Rectal smooth muscle tissue (tissue), 1 donor: ENCODE results near the gene EFEMP1.

Experiments used
- H3K27ac ChIP-seq: one replicate; pipeline ENCODE4 v1.7.0; 2013; ENCODE audit warnings: low read depth, low read length, inconsistent platforms
- H3K27me3 ChIP-seq: one replicate; pipeline ENCODE4 v1.7.0; 2013; ENCODE audit warnings: low read length; ENCODE audit not compliant: control insufficient read depth, insufficient read depth
- H3K36me3 ChIP-seq: one replicate; pipeline ENCODE4 v1.7.0; 2013; ENCODE audit warnings: low read length; ENCODE audit not compliant: control insufficient read depth, insufficient read depth
- H3K4me1 ChIP-seq: one replicate; pipeline ENCODE4 v1.7.0; 2013; ENCODE audit warnings: low read length; ENCODE audit not compliant: control insufficient read depth, insufficient read depth
- H3K4me3 ChIP-seq: one replicate; pipeline ENCODE4 v1.7.0; 2013; ENCODE audit warnings: low read length
- H3K9ac ChIP-seq: one replicate; pipeline ENCODE4 v1.7.0; 2013; ENCODE audit warnings: low read length

Gene EFEMP1

DNA sequence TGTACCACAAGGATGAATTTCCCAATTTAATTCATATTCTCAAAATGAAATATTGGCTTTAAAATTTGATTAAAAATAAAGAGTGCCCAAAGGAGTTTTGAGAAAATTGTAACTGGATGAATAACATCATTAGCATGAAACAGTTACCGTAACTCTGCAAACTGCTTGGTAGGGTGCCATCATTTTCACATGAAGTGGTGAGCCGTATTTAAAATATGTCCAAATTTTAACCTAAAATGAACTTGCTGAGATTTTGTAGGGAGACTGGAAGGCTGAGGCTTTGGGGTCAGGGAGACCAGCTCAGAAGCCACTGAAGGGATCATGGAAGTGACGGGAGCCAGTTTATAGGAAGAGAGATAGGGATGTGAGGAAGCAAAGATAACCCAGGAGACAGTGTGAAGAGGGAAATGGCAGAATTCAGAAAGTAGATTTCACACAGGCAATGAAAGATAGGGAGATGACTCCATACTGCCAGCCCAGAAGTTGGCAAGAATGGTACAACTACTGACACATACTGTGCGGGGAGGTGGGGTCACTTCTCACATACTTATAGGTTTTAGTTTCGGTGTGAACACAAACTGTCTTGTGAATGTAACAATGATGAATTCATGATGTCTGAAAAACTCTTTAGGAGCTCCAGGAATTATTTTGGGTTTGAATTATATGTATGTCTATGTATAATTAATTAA, 53.8 kb downstream of the EFEMP1 start:
- Histone ChIP-seq H3K9ac (no peak overlapping the region), H3K4me1 (no peaks in the 10 kb centered on the region), H3K36me3 (no peaks in the 10 kb centered on the region), H3K4me3 (no peak overlapping the region), H3K27ac (no peak overlapping the region), H3K27me3 (no peaks in the 10 kb centered on the region)

DNA sequence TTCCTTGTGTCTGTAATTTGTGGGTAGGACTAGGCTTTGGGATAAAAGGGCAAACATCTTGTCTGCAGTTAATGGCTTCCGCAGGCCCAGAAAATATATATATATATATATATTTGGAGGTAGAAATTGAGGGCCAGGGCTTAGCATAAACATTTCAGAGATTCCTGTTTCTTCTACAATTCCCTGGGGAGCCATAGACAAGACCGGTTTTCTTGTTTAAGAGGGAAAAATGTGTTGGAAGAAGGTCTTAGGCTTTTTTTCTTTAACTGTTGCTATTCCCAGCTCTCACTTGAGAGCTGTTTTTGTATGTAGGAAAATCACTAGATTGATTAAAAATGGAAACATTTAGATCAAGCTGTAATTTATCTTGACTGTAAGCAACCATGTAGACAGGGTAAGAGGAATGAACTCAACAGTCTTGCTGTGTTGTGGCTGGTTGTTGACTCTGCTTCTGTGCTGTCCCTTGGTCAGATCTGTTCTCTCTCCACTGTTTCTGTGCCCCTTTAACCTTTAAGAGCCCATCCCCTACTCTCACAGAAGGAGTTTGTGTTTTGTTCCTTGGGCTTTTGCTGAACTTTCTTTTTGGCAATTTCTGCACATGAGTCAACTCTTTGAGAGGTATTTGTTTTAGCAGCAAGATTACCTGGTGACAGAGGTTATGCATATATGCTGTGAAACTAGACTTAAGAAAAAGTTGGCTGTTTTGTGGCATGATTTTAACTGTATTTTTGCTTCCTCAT, 58.3 kb downstream of the EFEMP1 start:
- Histone ChIP-seq H3K27ac (no peak overlapping the region), H3K27me3 (no peaks in the 10 kb centered on the region), H3K4me3 (no peak overlapping the region), H3K36me3 (no peaks in the 10 kb centered on the region), H3K4me1 (no peaks in the 10 kb centered on the region), H3K9ac (no peak overlapping the region)

DNA sequence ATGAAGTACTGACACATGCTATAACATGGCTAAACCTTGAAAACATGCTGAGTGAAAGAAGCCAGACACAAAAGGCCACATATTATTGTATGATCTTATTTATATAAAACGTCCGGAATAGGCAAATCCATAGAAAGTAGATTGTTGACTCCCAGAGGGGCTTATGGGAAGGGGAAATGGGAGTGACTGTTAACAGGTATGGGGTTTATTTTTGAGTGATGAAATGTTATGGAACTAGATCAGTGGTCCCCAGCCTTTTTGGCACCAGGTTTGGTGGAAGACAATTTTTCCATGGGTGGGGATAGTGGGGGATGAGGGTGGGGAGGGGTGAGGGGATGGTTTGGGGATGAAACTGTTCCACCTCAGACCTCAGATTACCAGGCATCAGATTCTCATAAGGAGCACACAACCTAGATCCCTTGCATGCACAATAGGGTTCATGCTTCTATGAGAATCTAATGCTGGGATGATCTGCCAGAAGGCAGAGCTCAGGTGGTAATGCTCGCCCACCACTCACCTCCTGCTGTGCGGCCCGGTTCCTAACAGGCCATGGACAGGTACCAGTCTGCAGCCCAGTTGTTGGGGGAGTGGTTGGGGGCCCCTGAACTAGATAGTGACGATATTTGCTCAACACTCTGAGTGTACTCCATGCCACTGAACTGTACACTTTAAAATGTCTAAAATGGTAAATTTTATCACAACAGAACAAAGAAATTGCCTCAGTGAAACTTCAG, 59.1 kb downstream of the EFEMP1 start:
- no peak overlapping the region for H3K4me3 ChIP-seq
- no peaks in the 10 kb centered on the region for H3K4me1 ChIP-seq
- H3K27me3 ChIP-seq = no peaks in the 10 kb centered on the region
- no peak overlapping the region for H3K27ac ChIP-seq
- no peak overlapping the region for H3K9ac ChIP-seq
- no peaks in the 10 kb centered on the region for H3K36me3 ChIP-seq

DNA sequence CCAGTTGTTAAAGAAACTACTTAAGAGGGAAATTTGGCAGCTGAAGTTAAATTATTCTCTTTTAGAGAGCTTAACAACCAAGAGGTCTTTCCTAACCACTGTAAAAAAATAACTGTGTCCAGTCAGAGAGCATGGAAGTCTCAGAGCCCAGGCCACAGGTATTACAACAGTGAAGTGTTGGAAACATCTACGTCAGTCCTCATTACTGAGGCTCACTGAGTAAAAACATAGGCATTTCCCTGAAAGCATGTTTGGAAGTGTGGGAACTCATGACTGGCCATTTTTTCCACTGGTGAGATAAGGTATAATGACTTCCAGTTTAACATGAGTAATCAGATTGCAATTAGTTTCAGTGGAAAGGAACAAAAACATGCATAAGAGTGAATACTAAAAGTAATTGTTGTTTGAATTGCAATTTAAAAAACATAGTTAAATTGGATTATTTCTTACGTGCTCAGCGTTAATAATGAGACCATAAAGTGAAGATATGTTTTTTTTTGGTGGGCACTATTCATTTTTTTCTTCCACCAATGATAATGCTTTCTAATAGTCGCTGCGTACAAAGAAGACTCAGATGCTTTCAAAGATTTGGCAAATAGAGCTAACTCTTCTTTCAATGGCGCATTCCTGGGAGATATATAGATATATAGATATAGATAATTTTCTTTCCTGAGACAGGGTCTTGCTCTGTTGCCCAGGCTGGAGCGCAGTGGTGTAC, 60.8 kb downstream of the EFEMP1 start:
- Histone ChIP-seq H3K9ac (no peak overlapping the region), H3K4me1 (no peaks in the 10 kb centered on the region), H3K27me3 (no peaks in the 10 kb centered on the region), H3K4me3 (no peak overlapping the region), H3K27ac (no peak overlapping the region), H3K36me3 (no peaks in the 10 kb centered on the region)

DNA sequence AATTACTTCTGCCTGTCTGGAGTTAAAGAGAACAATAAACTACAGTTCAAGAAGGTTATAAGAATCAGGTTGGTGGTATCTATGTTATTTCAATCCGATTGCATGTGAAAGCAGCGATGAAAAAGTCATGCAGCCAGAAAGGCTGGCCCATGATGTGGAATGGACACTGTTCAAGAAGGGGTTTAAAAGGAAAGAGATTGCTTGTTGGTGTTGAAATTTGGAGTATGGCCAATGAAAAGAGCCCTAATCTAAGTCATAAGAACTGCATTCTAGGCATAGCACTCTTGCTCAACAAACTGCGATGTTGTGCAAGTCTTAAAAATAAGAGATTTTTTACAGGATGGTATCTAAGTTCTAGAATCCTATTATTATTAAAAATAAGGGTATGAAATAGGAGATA, 61.3 kb downstream of the EFEMP1 start:
- Histone ChIP-seq H3K27me3 (no peaks in the 10 kb centered on the region), H3K9ac (no peak overlapping the region), H3K36me3 (no peaks in the 10 kb centered on the region), H3K4me1 (no peaks in the 10 kb centered on the region), H3K4me3 (no peak overlapping the region), H3K27ac (no peak overlapping the region)

DNA sequence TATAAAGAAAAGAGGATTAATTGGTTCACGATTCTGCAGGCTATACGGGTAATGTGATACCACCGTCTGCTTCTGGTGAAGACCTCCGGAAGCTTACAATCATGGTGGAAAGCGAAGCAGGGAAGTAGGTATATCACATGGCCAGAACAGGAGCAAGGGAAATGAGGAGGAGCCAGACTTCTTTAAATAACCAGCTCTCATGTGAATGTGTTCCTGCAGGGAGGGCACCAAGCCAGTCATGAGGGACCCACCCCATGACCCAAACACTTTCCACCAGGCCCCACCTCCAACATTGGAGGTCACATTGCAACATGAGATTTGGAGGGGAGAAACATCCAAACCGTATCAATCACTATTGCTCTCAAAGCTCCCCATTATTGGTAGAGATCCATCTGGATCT, 61.8 kb downstream of the EFEMP1 start:
- no peaks in the 10 kb centered on the region for H3K27me3 ChIP-seq
- H3K36me3 ChIP-seq = no peaks in the 10 kb centered on the region
- H3K27ac ChIP-seq = no peak overlapping the region
- H3K4me1 ChIP-seq = no peaks in the 10 kb centered on the region
- no peak overlapping the region for H3K4me3 ChIP-seq
- H3K9ac ChIP-seq = no peak overlapping the region

DNA sequence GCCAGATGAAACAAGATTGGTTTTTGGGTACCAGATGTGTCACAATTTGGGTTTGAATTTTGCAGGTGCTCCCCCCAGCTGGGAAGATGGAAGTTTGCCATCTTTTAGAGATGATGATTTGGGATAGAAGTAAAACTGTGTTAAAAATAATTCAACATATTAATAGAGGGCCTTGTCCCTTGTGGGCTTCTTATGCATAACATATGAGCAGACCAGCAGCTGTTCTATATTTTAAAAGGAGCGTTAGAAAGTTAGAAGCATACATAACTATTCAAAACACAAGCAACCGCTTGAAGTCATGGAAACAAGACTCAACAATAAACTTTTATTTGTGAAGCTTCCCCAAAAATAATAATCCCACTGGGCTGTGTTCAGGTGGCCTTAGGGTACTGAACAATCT, 62.8 kb downstream of the EFEMP1 start:
- Histone ChIP-seq H3K27ac (no peak overlapping the region), H3K27me3 (no peaks in the 10 kb centered on the region), H3K4me1 (no peaks in the 10 kb centered on the region), H3K36me3 (no peaks in the 10 kb centered on the region), H3K4me3 (no peak overlapping the region), H3K9ac (no peak overlapping the region)

DNA sequence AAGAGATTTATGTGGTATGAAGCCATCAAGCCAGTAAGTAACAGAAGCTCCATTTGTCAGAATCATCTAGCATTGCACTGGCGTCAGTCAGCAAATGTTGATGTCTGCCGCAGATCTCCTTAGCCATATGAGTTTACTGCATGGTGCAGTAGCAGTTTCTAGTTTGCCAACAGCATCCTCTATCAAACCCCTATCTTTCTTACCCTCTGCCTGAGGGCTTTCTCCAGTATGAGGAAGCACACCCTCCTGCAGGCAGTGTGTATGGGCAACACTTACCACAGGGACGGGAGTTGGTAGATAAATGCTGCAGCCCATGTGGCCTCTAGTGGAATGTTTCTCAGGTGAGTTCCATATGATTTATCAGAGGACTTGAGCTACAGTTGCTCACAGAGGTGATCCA, 63.7 kb downstream of the EFEMP1 start:
- no peak overlapping the region for H3K4me3 ChIP-seq

DNA sequence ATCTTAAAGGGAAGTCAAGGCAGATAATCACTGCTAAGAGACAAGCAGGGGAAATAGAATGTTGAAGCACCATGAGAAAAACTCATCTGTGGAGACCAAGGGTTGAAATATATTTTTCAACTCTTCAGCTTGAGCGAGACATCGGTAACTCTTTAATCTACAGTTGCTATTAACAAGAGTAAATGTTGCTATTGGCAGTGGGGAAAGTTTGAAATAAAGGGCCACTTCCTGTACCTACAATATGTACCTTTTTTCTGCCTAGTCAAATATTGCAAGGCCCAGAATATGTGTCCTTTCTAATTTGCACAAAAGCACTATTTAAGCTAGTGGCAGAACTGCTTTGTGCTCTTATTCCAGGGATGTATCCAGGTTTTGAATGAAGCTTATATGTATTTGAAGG, 65.8 kb downstream of the EFEMP1 start:
- no peak overlapping the region for H3K4me3 ChIP-seq
- no peaks in the 10 kb centered on the region for H3K27me3 ChIP-seq
- no peaks in the 10 kb centered on the region for H3K36me3 ChIP-seq
- H3K4me1 ChIP-seq = no peaks in the 10 kb centered on the region
- H3K27ac ChIP-seq = no peak overlapping the region
- no peak overlapping the region for H3K9ac ChIP-seq

More for the DNA sequence above, 63.7 kb downstream of the EFEMP1 start:
- no peaks in the 10 kb centered on the region for H3K36me3 ChIP-seq
- no peak overlapping the region for H3K9ac ChIP-seq
- no peaks in the 10 kb centered on the region for H3K4me1 ChIP-seq
- H3K27me3 ChIP-seq = no peaks in the 10 kb centered on the region
- no peak overlapping the region for H3K27ac ChIP-seq

DNA sequence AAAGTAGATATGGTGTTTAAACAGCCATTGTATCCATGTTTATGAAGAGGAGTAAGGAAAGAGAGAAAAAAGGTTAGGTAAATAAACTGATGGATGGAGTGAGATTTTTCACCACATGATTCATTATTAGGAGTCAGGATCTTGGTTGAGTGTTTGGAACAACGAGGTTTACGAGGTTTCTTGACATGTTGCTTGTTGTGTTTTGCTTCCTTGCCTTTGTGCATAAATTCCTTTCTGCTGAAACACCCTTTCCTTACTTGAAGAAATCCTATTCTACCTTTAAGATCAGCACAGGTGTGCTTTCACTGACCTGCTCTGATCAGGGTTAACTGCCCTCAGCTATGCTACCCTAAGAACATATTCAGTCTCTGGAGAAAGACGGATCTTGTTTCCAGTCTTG, 66.6 kb downstream of the EFEMP1 start:
- Histone ChIP-seq H3K9ac (no peak overlapping the region), H3K36me3 (no peaks in the 10 kb centered on the region), H3K27me3 (no peaks in the 10 kb centered on the region), H3K4me1 (no peaks in the 10 kb centered on the region), H3K4me3 (no peak overlapping the region), H3K27ac (no peak overlapping the region)

DNA sequence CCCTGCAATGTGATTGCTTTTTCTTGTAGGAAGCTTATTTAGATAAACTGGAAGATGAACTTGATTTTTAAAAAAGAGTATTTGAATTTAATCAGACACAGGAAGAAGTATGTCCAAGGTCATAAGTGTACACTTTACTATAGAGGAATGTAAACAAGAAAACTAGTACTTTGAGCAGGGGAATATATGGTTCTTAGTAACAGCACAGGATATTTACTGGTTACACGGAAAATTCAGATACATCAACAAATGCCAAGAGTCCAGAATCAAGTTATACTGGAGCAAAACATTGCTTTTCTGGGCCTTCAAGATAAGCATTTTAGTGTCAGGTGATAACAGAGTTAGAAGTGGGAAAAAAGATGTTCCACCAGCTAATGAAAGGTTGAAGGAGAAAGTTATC, 75.5 kb downstream of the EFEMP1 start:
- H3K27ac ChIP-seq = no peak overlapping the region
- no peak overlapping the region for H3K4me3 ChIP-seq
- no peak overlapping the region for H3K9ac ChIP-seq
- H3K4me1 ChIP-seq = no peaks in the 10 kb centered on the region
- no peaks in the 10 kb centered on the region for H3K27me3 ChIP-seq
- H3K36me3 ChIP-seq = no peaks in the 10 kb centered on the region

DNA sequence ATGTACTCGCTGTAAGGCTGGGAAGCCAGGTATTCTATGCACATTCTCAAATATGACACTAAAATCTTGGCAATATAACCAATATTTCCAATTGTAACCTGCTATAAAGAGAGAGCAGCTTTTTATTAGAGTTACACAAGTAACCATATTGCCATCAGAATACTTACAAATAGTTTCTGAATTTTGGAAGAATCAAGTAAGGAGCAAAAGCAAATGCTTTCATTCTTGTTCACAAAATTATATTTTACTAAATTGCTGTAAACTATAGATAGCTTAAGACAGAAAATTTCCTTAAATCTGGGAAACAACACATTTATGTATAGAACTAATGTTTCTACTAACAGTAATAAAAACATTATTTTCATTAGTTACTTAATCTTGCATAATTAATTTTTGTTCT, 77.2 kb downstream of the EFEMP1 start:
- Histone ChIP-seq H3K4me1 (no peaks in the 10 kb centered on the region), H3K4me3 (no peak overlapping the region), H3K27ac (no peak overlapping the region), H3K36me3 (no peaks in the 10 kb centered on the region), H3K9ac (no peak overlapping the region), H3K27me3 (no peaks in the 10 kb centered on the region)
